Stimulated activated CD4-positive, alpha-beta T cell treated with anti-CD3 and anti-CD28 coated beads, Interleukin-4, amount 100 ng/mL, for 4 hours (primary cell): ENCODE results near the gene CGREF1.
"Not testable (repeated sequence)": the region's sequence is repeated elsewhere in the genome, so short reads cannot be mapped to it uniquely, and the experiment has no call there.

Experiments
- DNase-seq, 2 experiments: peaks; one replicate each; pipeline ENCODE4 v3.0.0-alpha.2; 2020

Gene CGREF1

DNA sequence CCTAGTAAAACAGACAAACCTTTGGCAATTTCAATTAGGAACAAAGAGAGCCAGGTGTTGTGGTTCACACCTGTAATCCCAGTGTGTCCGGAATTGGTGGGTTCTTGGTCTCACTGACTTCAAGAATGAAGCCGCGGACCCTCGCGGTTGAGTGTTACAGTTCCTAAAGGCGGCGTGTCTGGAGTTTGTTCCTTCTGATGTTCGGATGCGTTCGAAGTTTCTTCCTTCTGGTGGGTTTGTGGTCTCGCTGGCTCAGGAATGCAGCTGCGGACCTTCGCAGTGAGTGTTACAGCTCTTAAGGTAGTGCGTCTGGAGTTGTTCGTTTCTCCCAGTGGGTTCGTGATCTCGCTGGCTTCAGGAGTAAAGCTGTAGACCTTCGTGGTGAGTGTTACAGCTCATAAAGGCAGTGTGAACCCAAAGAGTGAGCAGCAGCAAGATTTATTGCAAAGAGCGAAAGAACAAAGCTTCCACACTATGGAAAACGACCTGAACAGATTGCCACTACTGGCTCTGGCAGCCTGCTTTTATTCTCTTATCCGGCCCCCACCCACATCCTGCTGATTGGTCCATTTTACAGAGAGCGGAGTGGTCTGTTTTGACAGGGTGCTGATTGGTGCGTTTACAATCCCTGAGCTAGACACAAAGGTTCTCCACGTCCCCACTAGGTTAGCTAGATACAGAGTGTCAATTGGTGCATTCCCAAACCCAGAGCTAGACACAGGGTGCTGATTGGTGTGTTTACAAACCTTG is 8.2 kb downstream of the CGREF1 start:
- not testable (repeated sequence) for DNase-seq

- no peak for DNase-seq
Measured at GRCh38 chr2:27109083-27109482, 9.8 kb downstream of the CGREF1 start.

DNA sequence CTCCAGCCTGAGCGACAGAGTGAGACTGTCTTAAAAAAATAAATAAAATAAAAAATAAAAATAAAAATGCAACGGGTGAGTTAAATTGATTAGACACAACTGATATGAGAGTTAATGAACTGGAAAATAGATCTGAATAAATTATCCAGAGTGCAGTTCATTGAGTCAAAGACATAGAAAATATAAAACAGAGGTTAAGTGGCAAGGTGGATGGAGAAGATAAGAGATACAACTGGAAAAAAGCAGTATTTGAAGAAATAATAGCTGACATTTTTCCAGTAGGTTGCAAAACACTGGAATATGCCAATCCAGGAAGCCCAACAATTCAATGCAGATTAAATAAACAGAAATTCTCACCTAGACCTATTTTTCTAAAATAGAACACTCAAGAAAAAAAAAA is 10.7 kb downstream of the CGREF1 start:
- DNase-seq, result no peak

GRCh38 chr2:27105981-27106380 is 12.9 kb downstream of the CGREF1 start:
- DNase-seq, result no peak

DNA sequence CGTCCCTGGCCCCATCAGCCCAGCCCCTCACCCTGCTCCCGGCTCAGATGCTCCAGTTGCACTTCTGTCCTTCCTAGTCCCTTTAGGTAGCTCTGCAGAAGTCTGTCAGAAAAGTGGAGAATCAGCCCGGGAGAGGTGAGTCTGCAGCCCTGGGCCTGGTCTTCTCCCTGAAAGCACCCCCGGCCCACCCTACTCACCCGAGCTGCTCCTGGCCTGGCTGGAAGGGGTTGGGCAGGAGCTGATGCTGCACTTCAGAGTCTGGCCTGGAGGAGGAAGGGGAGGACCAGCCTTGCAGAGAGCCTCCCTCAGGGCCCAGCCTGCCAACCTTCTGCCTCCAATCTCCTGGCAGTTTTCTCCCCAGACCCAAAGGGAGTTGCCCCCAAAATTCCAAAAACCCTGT is 16.6 kb downstream of the CGREF1 start:
- no peak for DNase-seq

DNA sequence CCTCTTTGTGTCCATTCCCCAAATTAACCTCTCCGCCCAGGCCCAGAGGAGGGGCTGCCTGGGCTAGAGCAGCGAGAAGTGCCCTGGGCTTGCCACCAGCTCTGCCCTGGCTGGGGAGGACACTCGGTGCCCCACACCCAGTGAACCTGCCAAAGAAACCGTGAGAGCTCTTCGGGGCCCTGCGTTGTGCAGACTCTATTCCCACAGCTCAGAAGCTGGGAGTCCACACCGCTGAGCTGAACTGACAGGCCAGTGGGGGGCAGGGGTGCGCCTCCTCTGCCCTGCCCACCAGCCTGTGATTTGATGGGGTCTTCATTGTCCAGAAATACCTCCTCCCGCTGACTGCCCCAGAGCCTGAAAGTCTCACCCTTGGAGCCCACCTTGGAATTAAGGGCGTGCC is 18.9 kb downstream of the CGREF1 start:
- no peak for DNase-seq

DNA sequence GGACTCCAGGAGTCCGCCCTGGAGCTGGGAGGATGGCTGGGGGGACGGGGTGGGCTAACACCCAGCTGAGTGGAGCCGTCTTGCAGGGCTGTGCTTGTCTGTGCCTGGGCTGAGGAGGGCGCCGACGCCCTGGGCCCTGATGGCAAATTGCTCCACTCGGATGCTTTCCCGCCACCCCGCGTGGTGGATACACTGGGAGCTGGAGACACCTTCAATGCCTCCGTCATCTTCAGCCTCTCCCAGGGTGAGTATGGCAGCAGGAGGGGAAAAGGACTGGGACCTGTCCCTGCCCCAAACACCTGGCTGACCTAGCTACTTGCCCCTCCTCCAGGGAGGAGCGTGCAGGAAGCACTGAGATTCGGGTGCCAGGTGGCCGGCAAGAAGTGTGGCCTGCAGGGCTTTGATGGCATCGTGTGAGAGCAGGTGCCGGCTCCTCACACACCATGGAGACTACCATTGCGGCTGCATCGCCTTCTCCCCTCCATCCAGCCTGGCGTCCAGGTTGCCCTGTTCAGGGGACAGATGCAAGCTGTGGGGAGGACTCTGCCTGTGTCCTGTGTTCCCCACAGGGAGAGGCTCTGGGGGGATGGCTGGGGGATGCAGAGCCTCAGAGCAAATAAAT is 19.5 kb downstream of the CGREF1 start:
- no peak for DNase-seq

GRCh38 chr2:27097341-27097740 is 21.6 kb downstream of the CGREF1 start:
- DNase-seq, result no peak

DNA sequence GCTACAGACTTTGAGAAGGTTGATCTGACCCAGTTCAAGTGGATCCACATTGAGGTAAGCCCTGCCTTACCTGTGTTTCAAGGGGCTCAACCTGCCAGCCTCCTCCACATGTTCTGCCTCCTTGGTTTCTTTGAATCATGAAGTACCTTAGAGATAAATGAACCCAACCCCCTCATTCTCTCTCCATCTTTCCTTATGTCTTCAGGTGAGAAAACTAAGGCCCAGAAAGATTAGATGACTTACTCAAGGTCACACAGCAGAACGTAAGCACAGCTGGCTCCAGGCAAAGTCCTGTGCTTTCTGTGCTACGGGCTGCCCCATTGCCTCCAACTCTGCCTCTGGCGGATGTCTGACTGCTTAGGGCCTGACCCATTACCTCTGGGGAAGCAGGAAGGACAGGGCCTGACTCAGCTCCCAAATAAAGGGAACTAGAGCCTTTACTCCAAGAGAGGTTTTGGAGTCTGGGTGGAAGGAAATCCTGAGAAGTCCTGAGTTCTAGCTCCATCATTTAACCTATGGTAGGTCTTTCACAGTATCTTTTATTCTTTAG is 22.1 kb downstream of the CGREF1 start:
- no peak for DNase-seq

DNA sequence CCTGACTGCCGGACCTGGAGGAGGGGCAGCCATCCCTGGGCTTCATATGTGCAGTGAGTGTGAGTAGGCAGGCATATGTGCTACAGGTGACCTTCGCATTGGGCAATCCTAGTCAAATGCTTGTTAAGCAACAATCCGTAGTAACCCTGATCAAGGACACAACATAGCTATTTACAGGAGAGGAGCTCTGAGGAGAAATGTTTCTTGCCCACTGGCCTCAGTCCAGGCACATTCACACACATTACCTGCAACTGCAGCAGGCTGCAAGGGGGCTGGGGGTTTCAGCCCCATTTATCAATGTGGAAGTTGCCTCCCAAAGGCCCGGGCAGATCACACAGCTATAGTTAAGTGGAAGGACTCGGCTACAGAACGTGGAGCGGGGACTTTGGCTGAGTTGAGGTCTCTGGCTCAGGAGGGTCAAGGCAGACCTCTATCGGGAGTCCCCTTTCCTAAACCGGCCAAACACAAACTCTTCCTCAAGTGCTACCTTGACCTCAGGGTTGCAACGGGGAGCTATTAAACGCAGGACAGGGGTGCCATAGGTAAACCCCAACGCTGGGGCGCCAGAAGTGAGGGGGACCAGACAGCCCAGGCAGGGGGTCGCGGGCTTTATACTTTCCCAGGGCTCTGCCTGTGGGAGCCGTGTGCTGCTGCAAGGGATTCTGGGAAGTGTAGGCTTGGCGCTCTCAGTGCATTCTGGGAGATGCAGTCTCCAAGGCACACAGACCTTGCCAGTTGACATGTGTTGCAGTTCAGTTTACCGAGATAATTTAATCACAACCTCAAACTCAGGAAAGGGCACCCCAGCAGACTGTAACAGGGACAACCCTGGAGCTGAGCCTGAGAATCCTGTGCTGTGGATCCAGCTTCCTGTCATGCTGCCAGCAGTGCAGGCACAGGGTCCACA is 22.9 kb downstream of the CGREF1 start:
- DNase-seq, result peak; percentile 29 to 39

DNA sequence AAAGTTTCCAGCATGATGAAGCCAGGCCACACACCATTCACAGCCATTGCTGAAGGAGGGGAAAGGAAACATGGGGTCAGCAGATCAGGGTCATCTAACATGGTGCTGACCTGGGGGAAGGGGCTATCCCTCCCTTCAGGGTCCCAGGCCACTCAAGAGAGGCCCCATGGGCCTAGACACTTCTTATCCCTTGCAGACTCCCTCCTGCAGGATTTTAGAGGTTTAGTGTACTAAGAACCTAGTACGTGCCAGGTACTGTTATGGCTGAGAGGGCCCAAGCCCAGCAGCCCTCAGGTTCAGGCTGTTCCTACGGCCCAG is 23.5 kb downstream of the CGREF1 start:
- no peak for DNase-seq

GRCh38 chr2:27094353-27094984 is 24.5 kb downstream of the CGREF1 start:
- DNase-seq, result no peak

- DNase-seq, result no peak
Measured at GRCh38 chr2:27093430-27094352, 25.2 kb downstream of the CGREF1 start.

DNA sequence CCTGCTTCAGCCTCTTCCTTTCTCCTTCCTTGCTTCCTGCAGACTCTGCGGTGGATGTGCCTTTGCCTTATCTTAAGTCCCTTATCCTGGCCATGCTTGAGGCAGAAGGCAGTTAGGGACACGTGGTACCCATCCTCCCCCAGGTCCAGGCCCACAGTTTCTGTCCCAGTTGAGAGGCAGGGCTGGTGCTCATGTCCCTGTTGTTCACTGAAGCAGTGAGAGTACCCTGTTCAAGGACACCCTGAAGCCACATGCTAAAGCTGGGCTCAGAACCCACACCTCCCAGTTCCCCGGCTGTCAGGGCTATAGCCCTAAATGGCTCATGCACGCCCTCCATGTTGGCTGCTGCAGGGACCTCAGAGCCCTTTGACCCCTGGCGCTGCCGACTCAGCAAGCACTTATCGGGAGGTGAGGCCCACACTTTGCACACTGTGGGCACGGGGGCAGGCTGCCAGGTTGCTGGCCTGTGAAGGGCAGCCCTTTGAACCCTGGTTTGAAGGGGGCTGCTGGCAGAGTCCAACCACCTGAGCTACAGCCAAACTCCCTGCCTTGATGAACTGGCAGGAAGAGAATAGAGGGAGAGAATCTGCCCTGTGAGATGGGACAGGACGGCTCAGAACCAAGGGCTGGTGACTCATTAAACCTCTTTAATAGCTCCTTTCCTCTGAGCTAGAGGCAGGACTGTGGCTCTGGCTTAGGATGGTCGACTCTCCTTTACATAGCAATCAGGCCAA is 26.1 kb downstream of the CGREF1 start:
- DNase-seq, result no peak

- DNase-seq, result no peak
Measured at GRCh38 chr2:27091746-27092695, 26.9 kb downstream of the CGREF1 start.

DNA sequence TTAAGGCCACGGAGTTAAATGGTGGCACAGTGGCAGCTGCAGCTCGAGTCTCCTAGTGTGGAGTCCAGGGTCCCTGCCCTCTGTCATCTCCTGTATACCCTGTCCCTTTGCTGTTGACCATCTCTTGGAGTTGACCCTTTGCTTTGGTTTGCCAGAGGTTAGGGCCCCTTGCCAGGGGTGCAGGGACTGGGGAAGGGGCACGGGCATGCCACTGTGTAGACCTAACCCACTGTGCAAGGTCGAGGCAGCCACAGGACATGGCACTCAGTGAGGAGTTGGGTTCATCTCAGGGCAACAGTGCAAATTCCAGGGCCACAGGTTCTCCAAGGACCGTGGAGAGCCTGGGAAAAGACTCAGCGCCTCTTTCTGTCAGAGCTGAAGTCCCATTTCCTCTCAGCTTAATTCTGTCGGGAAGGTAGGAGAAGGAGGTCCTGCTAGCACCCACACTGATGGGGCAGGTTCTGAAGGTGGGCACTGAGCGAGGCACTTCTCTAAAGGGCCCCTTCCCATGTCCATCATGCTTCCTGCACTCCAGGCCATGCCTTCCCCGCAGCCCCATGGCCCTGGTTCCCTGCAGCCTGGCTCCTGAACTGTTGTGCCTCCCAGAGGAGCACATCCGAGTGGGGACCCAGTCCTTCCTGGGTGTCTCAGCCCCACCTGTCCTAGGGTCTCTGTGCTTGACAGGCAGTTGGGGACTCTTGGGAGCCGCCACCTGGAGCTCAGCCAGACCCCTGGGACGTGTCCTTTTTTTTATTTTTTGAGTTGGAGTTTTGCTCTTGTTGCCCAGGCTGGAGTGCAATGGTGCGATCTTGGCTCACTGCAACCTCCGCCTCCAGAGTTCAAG is 29.6 kb downstream of the CGREF1 start:
- no peak for DNase-seq

GRCh38 chr2:27088634-27089033 is 30.3 kb downstream of the CGREF1 start:
- DNase-seq, result no peak

DNA sequence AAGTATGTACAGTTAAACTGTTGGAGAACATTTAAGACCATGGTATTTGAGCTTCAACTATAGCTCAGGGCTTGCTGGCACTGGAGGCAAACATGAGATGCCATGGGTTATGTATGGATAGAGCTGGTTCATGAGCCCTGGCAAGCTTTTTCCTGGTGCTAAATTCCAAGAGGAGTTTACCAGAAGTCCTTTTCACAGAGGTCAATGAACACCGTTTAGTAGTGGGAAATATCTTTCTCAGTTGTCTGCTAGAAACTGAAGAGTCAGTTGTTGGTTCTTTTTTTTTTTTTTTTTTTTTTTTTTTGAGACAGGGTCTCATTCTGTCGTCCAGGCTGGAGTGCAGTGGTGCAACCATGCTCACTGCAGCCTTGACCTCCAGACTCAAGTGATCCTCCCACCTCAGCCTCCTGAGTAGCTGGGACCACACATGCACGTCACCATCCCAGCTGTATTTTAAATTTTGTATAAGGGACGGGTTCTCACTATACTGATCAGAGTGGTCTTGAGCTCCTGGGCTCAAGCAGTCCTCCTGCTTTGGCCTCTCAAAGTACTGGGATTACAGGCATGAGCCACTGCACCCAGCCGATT is 31.0 kb downstream of the CGREF1 start:
- DNase-seq, result no peak
